ENCODE data around the gene TMEM260.
"Not testable (repeated sequence)": the region's sequence is repeated elsewhere in the genome, so short reads cannot be mapped to it uniquely, and the experiment has no call there.

The TMEM260 gene

DNA sequence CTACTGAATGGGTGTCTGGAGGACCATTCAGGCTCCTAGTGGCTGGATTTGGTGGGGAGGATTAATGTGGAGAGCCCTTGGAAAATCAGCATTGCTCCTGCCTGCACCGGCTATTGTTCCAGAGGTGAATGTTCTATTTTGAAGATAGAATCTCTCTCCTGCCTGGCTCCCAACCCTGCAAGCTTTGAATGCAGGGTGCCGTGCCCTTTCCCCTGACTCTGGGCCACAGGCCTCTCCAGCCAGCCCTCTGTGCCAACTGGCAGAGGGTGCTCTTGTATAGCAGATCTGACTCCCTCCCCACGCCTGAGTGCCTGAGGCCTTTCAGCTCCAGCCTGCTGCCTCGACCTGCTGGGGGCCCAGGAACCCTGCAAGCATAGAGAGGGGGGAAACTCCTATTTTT, 106.8 kb downstream of the TMEM260 start:
- peak; percentile 53 for DNase-seq

DNA sequence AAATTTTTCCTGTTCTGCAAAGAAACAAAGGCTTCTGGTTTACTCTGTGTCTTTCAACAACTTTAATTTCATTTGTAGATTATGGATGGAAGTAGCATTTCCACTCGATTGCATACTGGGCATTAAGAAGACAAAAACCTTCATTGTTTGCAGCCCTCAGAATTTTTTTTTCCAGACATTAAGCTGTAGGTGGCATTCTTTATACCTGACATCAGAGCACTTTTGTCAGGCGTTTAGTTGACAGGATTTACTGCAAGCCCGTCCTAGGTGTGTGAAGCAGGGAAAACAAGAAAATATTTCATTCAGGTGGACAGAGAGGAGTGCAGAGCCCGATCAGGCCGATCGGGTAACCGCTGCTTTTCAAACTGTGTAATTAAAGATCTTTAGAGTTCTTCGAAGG, 107.5 kb downstream of the TMEM260 start:
- DNase-seq = no peak

DNA sequence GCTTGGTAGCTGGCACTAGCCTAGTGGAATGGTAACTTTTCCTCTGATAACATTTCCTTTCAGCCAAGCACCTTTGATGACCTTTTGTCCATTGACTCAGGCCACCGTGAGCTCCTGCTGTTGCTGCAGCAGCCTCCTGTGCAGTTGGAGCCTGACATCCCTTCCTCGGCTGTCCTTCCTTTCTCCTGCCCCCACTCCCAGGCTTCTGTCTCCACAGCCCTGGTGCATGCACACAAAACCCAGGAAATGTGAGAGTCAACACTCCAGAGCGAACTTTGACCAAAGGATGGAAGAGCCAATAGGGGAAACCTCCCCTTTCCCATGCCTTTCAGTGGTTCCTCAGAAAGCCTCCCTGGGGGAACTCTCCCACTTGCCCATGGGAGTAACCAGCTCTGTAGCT, 115.0 kb downstream of the TMEM260 start:
- DNase-seq = no peak

DNA sequence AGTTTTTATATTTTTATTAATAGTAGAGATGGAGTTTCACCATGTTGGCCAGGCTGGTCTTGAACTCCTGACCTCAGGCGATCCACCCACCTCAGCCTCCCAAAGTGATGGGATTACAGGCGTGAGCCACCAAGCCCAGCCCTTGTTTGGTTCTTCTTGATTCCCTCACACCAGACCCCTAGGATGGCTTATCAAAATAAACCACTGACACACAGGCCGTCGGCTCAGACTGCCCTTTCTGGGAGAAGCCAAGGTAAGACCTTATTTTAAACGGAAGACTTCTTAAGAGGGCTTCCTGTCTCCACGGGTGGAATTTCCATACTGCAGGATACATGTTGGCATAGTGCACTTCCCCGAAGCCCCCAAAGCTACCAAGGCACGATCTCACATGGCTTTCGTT, 115.6 kb downstream of the TMEM260 start:
- not testable (repeated sequence) for DNase-seq

Measured in eye (tissue), 1 donor.